HepG2 (cell line): ENCODE results near the gene RNF213. TPM values are rescaled to one million over a fixed set of nuclear protein-coding genes. Genes with fewer than 3 reads are reported as not detected.

Experiments used
- ATAC-seq: fragments of 200-7000 bp; cut with Tn5 transposase; 3 replicates; pipeline ENCODE4 v1.9.1; 2020; ENCODE audit warnings: mild to moderate bottlenecking, moderate library complexity
- BruUV-seq: library from RNA; stranded (reverse); fragments of 400-500 nt; replicated peaks from 2 replicates; lab custom pipeline; 2021; lab: Mats Ljungman, UMichigan
- CTCF ChIA-PET: fragments of 300-600 bp; formaldehyde crosslinking; extraction: SDS; loops from one replicate; lab custom pipeline; 2021; ENCODE audit warnings: low total read pairs, inconsistent platforms, low intra/inter-chr PET ratio; lab: Yijun Ruan, JAX
- POLR2A ChIA-PET: fragments of 350-600 bp; sonication (Branson Sonifier 250); formaldehyde crosslinking; loops from one replicate; lab custom pipeline; 2020; ENCODE audit warnings: antibody characterized with exemption, inconsistent platforms; lab: Yijun Ruan, JAX
- DNase-seq: peaks from one replicate; pipeline ENCODE4 v3.0.0-alpha.2; 2015; ENCODE audit warnings: low spot score
- FAIRE-seq: peaks from 3 replicates; lab custom pipeline; 2011; peaks lifted over from hg19 to GRCh38; lab: Jason Lieb, UNC
- H2AFZ ChIP-seq: one replicate; pipeline ENCODE4 v1.6.1; 2011; ENCODE audit warnings: low read length, inconsistent platforms
- H3K27ac ChIP-seq: fragments of 300-600 bp; 3 replicates; pipeline ENCODE4 v1.8.0; 2011; ENCODE audit warnings: mixed run types, mild to moderate bottlenecking, mixed read lengths, low read length, inconsistent platforms; ENCODE audit not compliant: insufficient read depth; ENCODE audit errors: extremely low read length
- H3K27me3 ChIP-seq, 2 experiments: fragments of 200-600 bp in 1 of 2; 2 replicates in 1 of 2; 3 replicates in 1 of 2; pipeline versions ENCODE4 v1.6.0 to v1.8.0; 2011; ENCODE audit warnings: low read length in 2 of 2, mild to moderate bottlenecking in 2 of 2, moderate library complexity in 2 of 2, inconsistent platforms in 1 of 2; ENCODE audit not compliant: insufficient read depth in 2 of 2, control insufficient read depth in 1 of 2
- H3K36me3 ChIP-seq, 2 experiments: fragments of 200-600 bp in 1 of 2; replicated peaks in 1 of 2; 2 replicates in 1 of 2; 3 replicates in 1 of 2; pipeline versions ENCODE4 v1.5.1 to v1.8.0; 2011; ENCODE audit warnings: low read length in 2 of 2, inconsistent platforms in 1 of 2; ENCODE audit not compliant: insufficient read depth in 2 of 2, control insufficient read depth in 1 of 2
- H3K4me1 ChIP-seq: 2 replicates; pipeline ENCODE4 v1.5.1; 2012; ENCODE audit warnings: low read length, inconsistent platforms; ENCODE audit not compliant: insufficient read depth
- H3K4me2 ChIP-seq: 2 replicates; pipeline ENCODE4 v1.6.0; 2011; ENCODE audit warnings: low read depth, low read length, inconsistent platforms
- H3K4me3 ChIP-seq, 3 experiments: fragments of 200-600 bp in 1 of 3; sonication (generic), shearing (Covaris generic) in 1 of 3; replicated peaks in 1 of 3; 2 replicates each; pipeline ENCODE4 v1.5.1; 2011 to 2016; ENCODE audit warnings: low read length in 3 of 3, inconsistent platforms in 2 of 3, low read depth in 2 of 3, mild to moderate bottlenecking in 2 of 3, control low read depth in 1 of 3, mixed read lengths in 1 of 3; ENCODE audit not compliant: insufficient read depth in 1 of 3
- H3K79me2 ChIP-seq: one replicate; pipeline ENCODE4 v1.6.1; 2011; ENCODE audit warnings: low read length, inconsistent platforms; ENCODE audit not compliant: insufficient read depth
- H3K9ac ChIP-seq: 2 replicates; pipeline ENCODE4 v1.6.0; 2011; ENCODE audit warnings: mild to moderate bottlenecking, low read depth, low read length, inconsistent platforms; ENCODE audit not compliant: insufficient read depth
- H3K9me3 ChIP-seq: 2 replicates; pipeline ENCODE4 v1.5.1; 2012; ENCODE audit warnings: mild to moderate bottlenecking, low read length
- H4K20me1 ChIP-seq: 2 replicates; pipeline ENCODE4 v1.6.0; 2011; ENCODE audit warnings: inconsistent platforms, mild to moderate bottlenecking, low read length, moderate library complexity; ENCODE audit not compliant: insufficient read depth
- CEBPG ChIP-seq: IDR thresholded peaks from 2 replicates; pipeline ENCODE4 v1.6.1; 2016
- IKZF4 ChIP-seq: sonication (generic); formaldehyde crosslinking; IDR thresholded peaks from 2 replicates; pipeline ENCODE4 v1.5.1; 2020; ENCODE audit warnings: borderline replicate concordance, mild to moderate bottlenecking, low read depth, missing genetic modification reagents; ENCODE audit errors: not compliant biosample characterization
- MAFF ChIP-seq: IDR thresholded peaks from 2 replicates; pipeline ENCODE4 v1.6.1; 2011; ENCODE audit warnings: low read depth, low read length, improper control_type of control experiment
- NCOR1 ChIP-seq: fragments of 200-600 bp; sonication (generic); IDR thresholded peaks from 2 replicates; pipeline ENCODE4 v1.7.0; 2017; ENCODE audit warnings: antibody characterized with exemption, low read length, borderline replicate concordance
- NFKBIZ ChIP-seq: IDR thresholded peaks from 2 replicates; pipeline ENCODE4 v1.6.1; 2018; ENCODE audit warnings: missing genetic modification reagents, missing compliant biosample characterization
- PAF1 ChIP-seq: IDR thresholded peaks from 2 replicates; pipeline ENCODE4 v1.6.1; 2016; ENCODE audit warnings: missing genetic modification reagents, missing compliant biosample characterization
- SAP130 ChIP-seq: IDR thresholded peaks from 2 replicates; pipeline ENCODE4 v1.6.1; 2016; ENCODE audit warnings: low read depth
- TBX3 ChIP-seq: fragments of 450-650 bp; IDR thresholded peaks from 2 replicates; pipeline ENCODE4 v1.6.1; 2017; ENCODE audit warnings: antibody characterized with exemption, mild to moderate bottlenecking, inconsistent platforms, borderline replicate concordance
- ZNF264 ChIP-seq: sonication (generic); formaldehyde crosslinking; IDR thresholded peaks from 2 replicates; pipeline ENCODE4 v1.4.0; 2020; ENCODE audit warnings: missing genetic modification reagents
- ZNF496 ChIP-seq: sonication (generic); formaldehyde crosslinking; IDR thresholded peaks from 2 replicates; pipeline ENCODE4 v1.8.1; 2023; ENCODE audit warnings: mild to moderate bottlenecking, moderate library complexity, missing genetic modification reagents; ENCODE audit not compliant: insufficient replicate concordance
- ZNF501 ChIP-seq: sonication (generic); formaldehyde crosslinking; IDR thresholded peaks from 2 replicates; pipeline ENCODE4 v1.5.1; 2020; ENCODE audit warnings: mild to moderate bottlenecking, moderate library complexity, missing genetic modification reagents
- WGBS: methylation state at CpG from one replicate; pipeline ENCODE4 v1.1.6; 2017; ENCODE audit warnings: low lambda C conversion rate; 5-methylcytosine and 5-hydroxymethylcytosine counted together
- in situ Hi-C: cut with HindIII; loops from 2 replicates; pipeline ENCODE4 v1.10.0; 2017; ENCODE audit warnings: low pct_unique_long_range_greater_than_20kb; ENCODE audit not compliant: extremely low pct_ligation_motif_present
- intact Hi-C: fragments of 100-400 bp; cut with micrococcal nuclease; formaldehyde crosslinking; loops from one replicate; pipeline ENCODE4 v1.10.0; 2022; ENCODE audit not compliant: unreplicated experiment
- polyA plus RNA-seq, 8 experiments: library from polyadenylated mRNA; depleted of rRNA in 3 of 8; stranded (reverse) in 7 of 8; unstranded in 1 of 8; fragments of >200 nt; fragmentation: Illumina TruSeq in 4 of 8; extraction: Trizol in 4 of 8; gene quantifications; 2 replicates each; pipeline versions ENCODE4 v1.2.1 to v1.2.3, GENCODE V29; 2011 to 2016; ENCODE audit warnings: low read depth in 4 of 8, missing spikeins in 1 of 8, mixed read lengths in 1 of 8; ENCODE audit not compliant: insufficient read depth in 1 of 8
- total RNA-seq, 5 experiments: library from RNA; depleted of rRNA; stranded (reverse); fragments of >200 nt; fragmentation: Illumina TruSeq; extraction: Trizol; gene quantifications; 2 replicates each; pipeline ENCODE4 v1.2.3, GENCODE V29; 2016; ENCODE audit warnings: low read depth in 1 of 5
- TF ChIP-seq, protein P1 (sequence below): sonication (generic); formaldehyde crosslinking; IDR thresholded peaks from 2 replicates; pipeline ENCODE4 v1.9.0; 2021; ENCODE audit warnings: mild to moderate bottlenecking, missing genetic modification reagents
- TF ChIP-seq, protein P2 (sequence below): sonication (generic); formaldehyde crosslinking; IDR thresholded peaks from 2 replicates; pipeline ENCODE4 v1.4.0; 2020; ENCODE audit warnings: missing genetic modification reagents

The RNF213 gene
- total and polyA plus RNA-seq, 2 of the 13 experiments (the other 11 are each of a cell fraction or from before 2014, with no cell fraction given), result 38.6 to 38.7 TPM

DNA sequence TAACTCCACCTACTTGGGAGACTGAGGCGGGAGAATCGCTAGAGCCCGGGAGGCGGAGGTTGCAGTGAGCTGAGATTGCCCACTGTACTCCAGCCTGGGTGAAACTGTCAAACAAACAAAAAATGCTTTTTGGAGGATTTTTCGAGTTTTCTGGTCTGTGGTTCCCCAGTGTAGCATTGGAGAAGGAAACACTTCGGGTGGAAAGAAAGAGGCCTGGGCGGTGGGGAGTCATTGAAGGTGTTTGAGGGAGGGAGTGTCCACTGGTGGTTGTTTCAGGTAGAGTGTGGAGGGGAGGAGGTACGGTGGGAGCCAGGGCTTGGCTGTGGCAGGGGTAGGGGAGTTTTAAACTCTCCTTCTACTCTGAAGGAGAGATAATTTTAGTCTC lies 1.2 kb downstream of the RNF213 start (continued):
- TF ChIP-seq, protein P1, sequence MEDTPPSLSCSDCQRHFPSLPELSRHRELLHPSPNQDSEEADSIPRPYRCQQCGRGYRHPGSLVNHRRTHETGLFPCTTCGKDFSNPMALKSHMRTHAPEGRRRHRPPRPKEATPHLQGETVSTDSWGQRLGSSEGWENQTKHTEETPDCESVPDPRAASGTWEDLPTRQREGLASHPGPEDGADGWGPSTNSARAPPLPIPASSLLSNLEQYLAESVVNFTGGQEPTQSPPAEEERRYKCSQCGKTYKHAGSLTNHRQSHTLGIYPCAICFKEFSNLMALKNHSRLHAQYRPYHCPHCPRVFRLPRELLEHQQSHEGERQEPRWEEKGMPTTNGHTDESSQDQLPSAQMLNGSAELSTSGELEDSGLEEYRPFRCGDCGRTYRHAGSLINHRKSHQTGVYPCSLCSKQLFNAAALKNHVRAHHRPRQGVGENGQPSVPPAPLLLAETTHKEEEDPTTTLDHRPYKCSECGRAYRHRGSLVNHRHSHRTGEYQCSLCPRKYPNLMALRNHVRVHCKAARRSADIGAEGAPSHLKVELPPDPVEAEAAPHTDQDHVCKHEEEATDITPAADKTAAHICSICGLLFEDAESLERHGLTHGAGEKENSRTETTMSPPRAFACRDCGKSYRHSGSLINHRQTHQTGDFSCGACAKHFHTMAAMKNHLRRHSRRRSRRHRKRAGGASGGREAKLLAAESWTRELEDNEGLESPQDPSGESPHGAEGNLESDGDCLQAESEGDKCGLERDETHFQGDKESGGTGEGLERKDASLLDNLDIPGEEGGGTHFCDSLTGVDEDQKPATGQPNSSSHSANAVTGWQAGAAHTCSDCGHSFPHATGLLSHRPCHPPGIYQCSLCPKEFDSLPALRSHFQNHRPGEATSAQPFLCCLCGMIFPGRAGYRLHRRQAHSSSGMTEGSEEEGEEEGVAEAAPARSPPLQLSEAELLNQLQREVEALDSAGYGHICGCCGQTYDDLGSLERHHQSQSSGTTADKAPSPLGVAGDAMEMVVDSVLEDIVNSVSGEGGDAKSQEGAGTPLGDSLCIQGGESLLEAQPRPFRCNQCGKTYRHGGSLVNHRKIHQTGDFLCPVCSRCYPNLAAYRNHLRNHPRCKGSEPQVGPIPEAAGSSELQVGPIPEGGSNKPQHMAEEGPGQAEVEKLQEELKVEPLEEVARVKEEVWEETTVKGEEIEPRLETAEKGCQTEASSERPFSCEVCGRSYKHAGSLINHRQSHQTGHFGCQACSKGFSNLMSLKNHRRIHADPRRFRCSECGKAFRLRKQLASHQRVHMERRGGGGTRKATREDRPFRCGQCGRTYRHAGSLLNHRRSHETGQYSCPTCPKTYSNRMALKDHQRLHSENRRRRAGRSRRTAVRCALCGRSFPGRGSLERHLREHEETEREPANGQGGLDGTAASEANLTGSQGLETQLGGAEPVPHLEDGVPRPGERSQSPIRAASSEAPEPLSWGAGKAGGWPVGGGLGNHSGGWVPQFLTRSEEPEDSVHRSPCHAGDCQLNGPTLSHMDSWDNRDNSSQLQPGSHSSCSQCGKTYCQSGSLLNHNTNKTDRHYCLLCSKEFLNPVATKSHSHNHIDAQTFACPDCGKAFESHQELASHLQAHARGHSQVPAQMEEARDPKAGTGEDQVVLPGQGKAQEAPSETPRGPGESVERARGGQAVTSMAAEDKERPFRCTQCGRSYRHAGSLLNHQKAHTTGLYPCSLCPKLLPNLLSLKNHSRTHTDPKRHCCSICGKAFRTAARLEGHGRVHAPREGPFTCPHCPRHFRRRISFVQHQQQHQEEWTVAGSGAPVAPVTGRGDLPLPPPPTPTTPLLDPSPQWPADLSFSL (CRISPR knock-in tag), result no peak
- 0 out of 2 replicates have a peak, but pooled peaks have one; percentile 8 for TF ChIP-seq PAF1
- TF ChIP-seq NCOR1, result no peak
- TF ChIP-seq NFKBIZ (CRISPR knock-in tag), result no peak
- no peak for TF ChIP-seq IKZF4

DNA sequence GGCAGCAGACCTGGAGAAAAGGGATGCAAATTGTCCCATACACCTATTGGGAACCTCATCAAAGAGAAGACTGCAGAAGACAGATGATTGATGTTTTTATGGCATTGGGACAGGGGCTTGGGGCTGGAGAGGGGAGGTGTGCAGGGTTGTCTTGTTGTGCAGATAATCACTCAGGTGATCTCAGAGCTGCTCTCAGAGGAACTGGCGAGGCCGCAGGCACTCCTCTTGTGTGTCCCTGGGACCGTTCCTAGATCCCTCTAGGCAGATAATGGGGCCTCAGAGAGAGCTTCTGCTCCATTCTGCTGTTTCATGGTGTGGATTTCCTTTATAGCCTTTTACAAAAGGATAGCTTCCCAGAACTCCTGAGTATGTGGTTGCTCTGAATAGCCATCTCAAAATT lies 1.6 kb downstream of the RNF213 start:
- H3K79me2 ChIP-seq, result peaks cover 6% of the 10 kb centered on the region
- no TSS peak for BruUV-seq
- H3K4me3 ChIP-seq, result peak overlapping the region; percentile 32 to 100 (median 89); a peak in 4 of 6 replicates
- no peak for FAIRE-seq
- H3K27me3 ChIP-seq, result no peaks in the 10 kb centered on the region; a peak in 1 of 5 replicates
- WGBS, result 16% methylated on average over 3 of the region's 3 CpGs
- no peak for ATAC-seq
- H3K36me3 ChIP-seq, result no peaks in the 10 kb centered on the region
- ChIA-PET POLR2A (interaction anchor here (1.4 to 3.5 kb wide), 7 partner anchors 10 to 269 kb away, joined by 4 to 31 read pairs (median 7); partner anchors contain the start of genes SGSH and SLC26A11), CTCF (no interaction called here)
- H3K9me3 ChIP-seq, result no peaks in the 10 kb centered on the region
- intact Hi-C loops (loop anchor here (2.0 kb wide), 2 partner anchors 41 to 115 kb away; partner anchors contain the start of genes EIF4A3, SGSH and SLC26A11), in situ Hi-C loops (no loop called here)
- H3K4me2 ChIP-seq, result peak overlapping the region; percentile 99
- peak overlapping the region; percentile 43 for H3K27ac ChIP-seq
- no peak for DNase-seq
- H4K20me1 ChIP-seq, result no peaks in the 10 kb centered on the region
- H3K9ac ChIP-seq, result peak overlapping the region; percentile 92
- peaks cover 50% of the 10 kb centered on the region for H3K4me1 ChIP-seq
- H2AFZ ChIP-seq, result no peak overlapping the region
- TF ChIP-seq TBX3 (no peak), ZNF496 (CRISPR knock-in tag) (no peak), ZNF501 (CRISPR knock-in tag) (no peak), ZNF264 (CRISPR knock-in tag) (no peak), SAP130 (CRISPR knock-in tag) (0 out of 2 replicates have a peak, but pooled peaks have one; percentile 8), CEBPG (no peak), NCOR1 (no peak), MAFF (no peak)
- TF ChIP-seq, protein P2, sequence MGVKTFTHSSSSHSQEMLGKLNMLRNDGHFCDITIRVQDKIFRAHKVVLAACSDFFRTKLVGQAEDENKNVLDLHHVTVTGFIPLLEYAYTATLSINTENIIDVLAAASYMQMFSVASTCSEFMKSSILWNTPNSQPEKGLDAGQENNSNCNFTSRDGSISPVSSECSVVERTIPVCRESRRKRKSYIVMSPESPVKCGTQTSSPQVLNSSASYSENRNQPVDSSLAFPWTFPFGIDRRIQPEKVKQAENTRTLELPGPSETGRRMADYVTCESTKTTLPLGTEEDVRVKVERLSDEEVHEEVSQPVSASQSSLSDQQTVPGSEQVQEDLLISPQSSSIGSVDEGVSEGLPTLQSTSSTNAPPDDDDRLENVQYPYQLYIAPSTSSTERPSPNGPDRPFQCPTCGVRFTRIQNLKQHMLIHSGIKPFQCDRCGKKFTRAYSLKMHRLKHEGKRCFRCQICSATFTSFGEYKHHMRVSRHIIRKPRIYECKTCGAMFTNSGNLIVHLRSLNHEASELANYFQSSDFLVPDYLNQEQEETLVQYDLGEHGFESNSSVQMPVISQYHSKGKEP (CRISPR knock-in tag), result no peak
